HG03025 (cell line): Measurements from ENCODE around the gene ODF2.

Experiments used
- ATAC-seq: cut with Tn5 transposase; IDR thresholded peaks from one replicate; pipeline ENCODE4 v1.9.1; 2021; ENCODE audit warnings: mild to moderate bottlenecking, moderate library complexity; ENCODE audit not compliant: unreplicated experiment, low FRiP score

Gene ODF2

GRCh38 chr9:128521956-128522355, 66.2 kb downstream of the ODF2 start:
- no peak for ATAC-seq

GRCh38 chr9:128523199-128523925, 67.6 kb downstream of the ODF2 start:
- no peak for ATAC-seq

GRCh38 chr9:128526720-128527119, 70.9 kb downstream of the ODF2 start:
- no peak for ATAC-seq

GRCh38 chr9:128528445-128529160, 72.8 kb downstream of the ODF2 start:
- ATAC-seq, result no peak

GRCh38 chr9:128529191-128529590, 73.4 kb downstream of the ODF2 start:
- ATAC-seq, result no peak

- no peak for ATAC-seq
These were observed 76.8 kb downstream of the ODF2 start for GRCh38 chr9:128532581-128532980.

- ATAC-seq, result no peak
These were observed 85.0 kb downstream of the ODF2 start for GRCh38 chr9:128540634-128541360.

- no peak for ATAC-seq
These were observed 90.7 kb downstream of the ODF2 start for GRCh38 chr9:128546504-128546903.

GRCh38 chr9:128548876-128549275, 93.1 kb downstream of the ODF2 start:
- no peak for ATAC-seq

- ATAC-seq, result no peak
These were observed 94.4 kb downstream of the ODF2 start for GRCh38 chr9:128550226-128550625.
